ENCODE measurements around the gene TINCR.
"Not testable (repeated sequence)": the region's sequence is repeated elsewhere in the genome, so short reads cannot be mapped to it uniquely, and the experiment has no call there.

GRCh38 chr19:5536982-5537579, 30.7 kb downstream of the TINCR start:
- not testable (repeated sequence) for TF ChIP-seq POLR2A, CTCF (IDR thresholded peaks at IDR 0.05)

Measured in lower leg skin (tissue), 3 donors.